ENCODE data around the gene ADGB.

ADGB gene

DNA sequence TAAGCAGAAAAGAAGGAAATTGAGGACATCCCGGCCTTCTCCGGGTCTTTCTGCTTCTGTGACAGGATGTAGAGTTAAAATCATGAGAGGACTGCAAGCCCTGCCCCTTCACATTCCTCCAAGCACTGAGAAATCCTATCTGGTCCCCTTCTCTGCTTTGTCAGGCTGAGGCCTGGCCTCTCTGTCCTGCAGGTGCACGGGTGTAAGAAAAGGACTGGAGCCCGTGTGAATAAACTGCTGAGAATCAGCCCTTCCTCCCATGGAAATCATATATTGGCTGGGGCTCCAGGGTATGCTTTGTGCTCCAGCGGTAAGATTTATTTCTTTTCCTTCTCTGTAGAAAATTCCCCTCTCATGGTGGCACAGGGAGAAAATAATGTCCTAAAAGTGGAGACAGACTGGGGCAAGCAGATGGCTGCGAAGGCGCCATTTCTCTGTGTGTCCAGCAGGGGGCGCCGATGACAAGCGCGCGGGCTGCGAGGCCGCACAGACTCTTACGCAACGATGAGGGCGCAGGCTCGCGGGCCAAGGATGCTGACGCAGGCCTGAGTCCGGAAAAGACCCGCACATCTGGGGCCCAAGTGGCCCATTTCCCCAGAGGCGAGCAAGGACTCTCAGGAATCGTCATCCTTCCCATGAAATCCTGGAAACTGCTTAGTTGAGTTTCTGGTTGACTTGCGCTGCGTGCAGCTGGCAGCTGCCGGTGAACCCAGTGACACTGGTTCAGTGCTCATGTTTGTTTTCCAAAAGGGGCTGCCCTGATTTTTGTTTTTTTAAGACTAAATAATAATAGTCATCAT, 258.6 kb downstream of the ADGB start:
- peak overlapping the region; percentile 13 for H3K4me3 ChIP-seq (ENCODE audit: low read depth, low read length)
- in situ Hi-C loops (cut with HindIII; ENCODE audit: low sequenced_read_pairs) = no loop called here
- TF ChIP-seq, protein P1, sequence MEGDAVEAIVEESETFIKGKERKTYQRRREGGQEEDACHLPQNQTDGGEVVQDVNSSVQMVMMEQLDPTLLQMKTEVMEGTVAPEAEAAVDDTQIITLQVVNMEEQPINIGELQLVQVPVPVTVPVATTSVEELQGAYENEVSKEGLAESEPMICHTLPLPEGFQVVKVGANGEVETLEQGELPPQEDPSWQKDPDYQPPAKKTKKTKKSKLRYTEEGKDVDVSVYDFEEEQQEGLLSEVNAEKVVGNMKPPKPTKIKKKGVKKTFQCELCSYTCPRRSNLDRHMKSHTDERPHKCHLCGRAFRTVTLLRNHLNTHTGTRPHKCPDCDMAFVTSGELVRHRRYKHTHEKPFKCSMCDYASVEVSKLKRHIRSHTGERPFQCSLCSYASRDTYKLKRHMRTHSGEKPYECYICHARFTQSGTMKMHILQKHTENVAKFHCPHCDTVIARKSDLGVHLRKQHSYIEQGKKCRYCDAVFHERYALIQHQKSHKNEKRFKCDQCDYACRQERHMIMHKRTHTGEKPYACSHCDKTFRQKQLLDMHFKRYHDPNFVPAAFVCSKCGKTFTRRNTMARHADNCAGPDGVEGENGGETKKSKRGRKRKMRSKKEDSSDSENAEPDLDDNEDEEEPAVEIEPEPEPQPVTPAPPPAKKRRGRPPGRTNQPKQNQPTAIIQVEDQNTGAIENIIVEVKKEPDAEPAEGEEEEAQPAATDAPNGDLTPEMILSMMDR (IDR thresholded peaks at IDR 0.05; ENCODE audit: low read depth, low read length) = peak; percentile 93
- peak; percentile 91 for DNase-seq (ENCODE audit: low read depth, low spot score)

DNA sequence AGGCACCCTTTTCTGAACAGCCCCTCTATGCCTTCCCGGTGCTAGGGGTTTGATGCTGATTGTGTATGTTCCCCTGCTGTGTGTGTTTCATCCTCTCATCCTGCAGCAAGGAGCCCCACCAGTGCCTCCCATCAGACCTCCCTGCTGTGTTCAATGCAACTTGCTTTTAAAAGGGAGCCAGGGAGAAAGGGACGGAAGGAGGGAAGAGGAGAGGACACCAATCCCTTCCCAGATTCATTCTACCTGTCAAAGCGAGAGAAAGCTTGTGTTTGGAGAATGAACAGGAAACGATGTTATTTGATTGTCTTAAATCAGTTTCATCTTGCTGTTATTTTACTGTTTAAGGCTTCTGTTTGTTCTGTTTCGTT, 259.2 kb downstream of the ADGB start:
- in situ Hi-C loops (cut with HindIII; ENCODE audit: low sequenced_read_pairs) = no loop called here

DNA sequence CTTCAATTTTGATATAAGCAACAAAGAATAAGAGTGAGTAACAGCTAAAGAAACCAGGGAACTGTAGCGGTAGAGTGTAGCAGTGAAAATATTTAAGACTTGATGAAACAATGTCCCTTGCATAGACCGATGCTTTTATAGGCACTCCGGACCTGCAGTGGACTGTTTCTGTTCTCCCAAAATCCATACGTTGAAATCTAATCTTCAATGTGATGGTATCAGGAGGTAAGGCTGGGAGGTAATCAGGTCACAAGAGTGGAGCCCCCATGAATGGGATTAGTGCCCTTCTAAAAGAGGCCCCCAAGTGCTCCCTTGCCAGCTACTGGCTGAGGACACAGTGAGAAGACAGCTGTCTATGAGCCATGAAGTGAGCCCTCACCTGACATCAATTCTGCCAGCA, 260.4 kb downstream of the ADGB start:
- in situ Hi-C loops (cut with HindIII; ENCODE audit: low sequenced_read_pairs) = no loop called here
- no peak overlapping the region for H3K4me3 ChIP-seq (ENCODE audit: low read depth, low read length)
- DNase-seq (ENCODE audit: low read depth, low spot score) = no peak
- TF ChIP-seq, protein P1 (IDR thresholded peaks at IDR 0.05; ENCODE audit: low read depth, low read length) = no peak

More for the DNA sequence above, 259.2 kb downstream of the ADGB start:
- no peak for DNase-seq (ENCODE audit: low read depth, low spot score)
- TF ChIP-seq, protein P1 (IDR thresholded peaks at IDR 0.05; ENCODE audit: low read depth, low read length) = no peak
- peak overlapping the region; percentile 13 for H3K4me3 ChIP-seq (ENCODE audit: low read depth, low read length)

DNA sequence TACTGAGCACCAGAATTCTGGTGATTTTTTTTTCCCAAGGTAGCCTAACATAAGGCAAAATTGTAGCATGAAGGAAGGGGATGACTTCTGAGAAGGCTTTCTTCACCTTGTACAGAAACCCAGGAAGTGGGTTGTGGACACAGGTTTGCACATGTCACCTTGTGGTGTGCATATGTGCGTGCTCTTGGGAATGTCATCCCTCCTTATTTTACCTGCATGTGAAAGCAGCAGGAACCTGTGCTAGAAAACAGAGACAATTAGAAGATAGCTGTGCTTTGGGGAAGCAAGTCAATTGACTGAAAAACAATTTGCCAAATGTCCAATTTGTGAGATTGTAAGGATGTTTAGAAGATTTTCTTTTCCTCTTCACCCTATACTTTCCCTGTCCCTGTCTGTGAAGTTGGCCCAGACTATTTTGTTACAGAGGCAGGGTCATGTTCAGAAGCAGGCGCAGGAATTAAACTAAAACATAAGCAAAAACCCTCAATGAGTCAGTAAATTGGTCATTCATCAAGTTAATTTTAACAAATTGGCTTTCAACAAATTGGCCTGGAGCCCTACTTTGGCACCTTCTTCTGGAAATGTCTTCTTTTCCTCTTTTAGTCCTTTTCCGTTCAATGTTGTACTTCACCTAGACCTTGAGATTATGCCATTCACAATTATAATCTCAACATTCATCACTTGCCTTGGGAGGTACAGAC, 261.2 kb downstream of the ADGB start:
- H3K4me3 ChIP-seq (ENCODE audit: low read depth, low read length) = no peak overlapping the region
- in situ Hi-C loops (cut with HindIII; ENCODE audit: low sequenced_read_pairs) = no loop called here
- no peak for DNase-seq (ENCODE audit: low read depth, low spot score)
- TF ChIP-seq, protein P1 (IDR thresholded peaks at IDR 0.05; ENCODE audit: low read depth, low read length) = no peak

DNA sequence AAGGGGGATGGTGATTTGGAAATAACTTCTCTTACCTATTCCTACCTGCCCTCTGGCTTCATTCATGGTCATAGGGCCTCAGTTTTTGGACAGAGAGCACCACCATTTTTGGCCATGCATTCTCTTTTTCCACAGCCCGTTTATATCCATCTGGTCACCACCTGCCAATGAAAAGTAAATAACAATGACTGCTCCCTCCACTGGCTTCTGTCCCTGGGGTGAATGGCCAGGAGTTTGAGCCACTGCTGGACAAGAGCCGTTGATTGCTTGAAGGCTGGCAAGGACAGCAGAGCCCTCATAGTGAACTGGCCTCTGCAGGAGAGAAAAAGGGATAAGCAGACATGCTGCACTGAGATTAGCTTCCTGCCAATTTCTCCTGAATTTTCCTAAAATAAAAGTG, 261.8 kb downstream of the ADGB start:
- in situ Hi-C loops (cut with HindIII; ENCODE audit: low sequenced_read_pairs) = no loop called here
- TF ChIP-seq, protein P1 (IDR thresholded peaks at IDR 0.05; ENCODE audit: low read depth, low read length) = no peak
- H3K4me3 ChIP-seq (ENCODE audit: low read depth, low read length) = no peak overlapping the region
- no peak for DNase-seq (ENCODE audit: low read depth, low spot score)

DNA sequence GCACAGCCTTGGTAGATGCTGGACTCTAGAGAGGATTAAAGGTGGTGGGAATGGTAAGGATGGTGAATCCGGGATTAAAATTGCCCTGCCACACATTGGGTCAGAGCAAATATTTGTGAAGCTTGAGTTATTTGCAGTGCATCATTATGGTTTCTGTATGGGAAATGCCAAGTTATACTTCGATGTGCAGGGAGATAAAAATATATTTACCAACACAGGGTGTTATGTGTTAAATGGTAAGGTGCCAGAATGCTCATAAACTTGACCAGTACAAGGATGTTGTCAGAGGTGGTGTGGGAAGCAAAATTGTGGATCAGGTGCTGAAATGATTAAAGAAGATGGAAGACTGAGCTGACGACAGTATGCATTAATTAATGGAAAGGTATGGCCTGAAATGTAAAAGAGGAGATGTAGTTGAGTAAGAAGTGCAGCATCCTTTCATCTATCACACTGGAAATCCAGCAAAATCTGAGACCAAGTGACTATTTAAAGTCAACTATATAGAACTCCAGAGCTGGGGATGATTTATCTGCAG, 262.3 kb downstream of the ADGB start:
- in situ Hi-C loops (cut with HindIII; ENCODE audit: low sequenced_read_pairs) = no loop called here
- H3K4me3 ChIP-seq (ENCODE audit: low read depth, low read length) = no peak overlapping the region
- TF ChIP-seq, protein P1 (IDR thresholded peaks at IDR 0.05; ENCODE audit: low read depth, low read length) = no peak
- DNase-seq (ENCODE audit: low read depth, low spot score) = no peak

Data from astrocyte of the spinal cord (primary cell).